H1 (cell line): ENCODE results near the gene DPP3.

Experiments used
- CHD1 ChIP-seq: IDR thresholded peaks from 2 replicates; pipeline ENCODE4 v1.6.1; 2012; ENCODE audit warnings: low read depth, low read length, improper control_type of control experiment
- CREB1 ChIP-seq: IDR thresholded peaks from 2 replicates; pipeline ENCODE4 v1.6.1; 2012; ENCODE audit warnings: inconsistent platforms
- CTCF ChIP-seq, 3 experiments: IDR thresholded peaks; 1 replicate in 2 of 3; 2 replicates in 1 of 3; pipeline versions ENCODE4 v1.5.1 to v1.6.1; 2011; ENCODE audit warnings: low read length in 3 of 3, mild to moderate bottlenecking in 3 of 3, inconsistent platforms in 2 of 3, low read depth in 1 of 3, moderate library complexity in 1 of 3; ENCODE audit not compliant: insufficient read depth in 1 of 3; ENCODE audit errors: control extremely low read depth in 1 of 3
- GTF2F1 ChIP-seq: IDR thresholded peaks from 2 replicates; pipeline ENCODE4 v1.6.1; 2012; ENCODE audit warnings: low read depth, low read length, improper control_type of control experiment, borderline replicate concordance
- JUND ChIP-seq: IDR thresholded peaks from 2 replicates; pipeline ENCODE4 v1.6.1; 2011; ENCODE audit warnings: mild to moderate bottlenecking, improper control_type of control experiment, low read length
- PHF8 ChIP-seq: fragments of 200-600 bp; sonication (generic); conservative IDR thresholded peaks from 2 replicates; pipeline ENCODE4 v1.7.1; 2012; ENCODE audit warnings: low read depth, mild to moderate bottlenecking, inconsistent platforms, low read length, moderate library complexity
- POLR2A ChIP-seq, 2 experiments: IDR thresholded peaks; 1 replicate in 1 of 2; 2 replicates in 1 of 2; pipeline ENCODE4 v1.6.1; 2011; ENCODE audit warnings: low read depth in 2 of 2, low read length in 2 of 2, mild to moderate bottlenecking in 2 of 2; ENCODE audit errors: control extremely low read depth in 1 of 2
- SUZ12 ChIP-seq: fragments of 200-600 bp; sonication (generic); IDR thresholded peaks from 2 replicates; pipeline ENCODE4 v1.6.1; 2012; ENCODE audit warnings: mild to moderate bottlenecking, inconsistent platforms, low read length, moderate library complexity, mixed read lengths
- YY1 ChIP-seq: IDR thresholded peaks from 2 replicates; pipeline ENCODE4 v1.6.1; 2011; ENCODE audit warnings: low read depth, mild to moderate bottlenecking, low read length

GRCh38 chr11:66477263-66478201 is 2.7 kb upstream of the DPP3 start:
- TF ChIP-seq JUND (no peak), PHF8 (no peak), GTF2F1 (no peak), CHD1 (no peak), CTCF (IDR thresholded peaks at IDR 0.05; ENCODE audit: control extremely low read depth in 1 of 3, insufficient read depth in 1 of 3, low read depth in 1 of 3, low read length in 3 of 3) (no peak), CREB1 (no peak), POLR2A (IDR thresholded peaks at IDR 0.05; ENCODE audit: control extremely low read depth in 1 of 2, low read depth in 2 of 2, low read length in 2 of 2) (no peak; a peak in 1 of 3 replicates), SUZ12 (no peak), YY1 (no peak)
